Measurements from ENCODE around the gene SATB2.

- no peak for TF ChIP-seq POLR2AphosphoS5 (IDR thresholded peaks at IDR 0.05)
- TF ChIP-seq CTCF (IDR thresholded peaks at IDR 0.05) = no peak
- TF ChIP-seq POLR2A (IDR thresholded peaks at IDR 0.05) = no peak
These were observed 1.2 kb downstream of the SATB2 start for GRCh38 chr2:199456383-199457146.

Measured in prostate gland (tissue), 2 donors.